Endodermal cell (in vitro differentiated cells): ENCODE results near the gene RBM26. TPM values are rescaled to one million over a fixed set of nuclear protein-coding genes. Genes with fewer than 3 reads are reported as not detected.

Source experiments
- DNase-seq: peaks from one replicate; pipeline ENCODE4 v3.0.0-alpha.2; 2017
- H3K27ac ChIP-seq: 2 replicates; pipeline ENCODE4 v1.5.1; 2013; ENCODE audit warnings: mild to moderate bottlenecking, low read depth, low read length, moderate library complexity
- H3K27me3 ChIP-seq: 2 replicates; pipeline ENCODE4 v1.6.1; 2013; ENCODE audit warnings: mild to moderate bottlenecking, low read length, moderate library complexity; ENCODE audit not compliant: insufficient read depth, control insufficient read depth, poor library complexity, severe bottlenecking
- H3K36me3 ChIP-seq: 2 replicates; pipeline ENCODE4 v1.7.0; 2013; ENCODE audit warnings: mild to moderate bottlenecking, low read length, moderate library complexity; ENCODE audit not compliant: control insufficient read depth, insufficient read depth
- H3K4me1 ChIP-seq: one replicate; pipeline ENCODE4 v1.7.0; 2013; ENCODE audit warnings: low read length; ENCODE audit not compliant: control insufficient read depth, insufficient read depth
- H3K4me3 ChIP-seq: 2 replicates; pipeline ENCODE4 v1.5.1; 2013; ENCODE audit warnings: mild to moderate bottlenecking, low read length, moderate library complexity
- H3K9ac ChIP-seq: 2 replicates; pipeline ENCODE4 v1.6.1; 2013; ENCODE audit warnings: mild to moderate bottlenecking, low read length, moderate library complexity; ENCODE audit not compliant: poor library complexity, severe bottlenecking; ENCODE audit errors: extremely low read depth
- H3K9me3 ChIP-seq: 2 replicates; pipeline ENCODE4 v1.6.1; 2013; ENCODE audit warnings: mild to moderate bottlenecking, low read length, moderate library complexity; ENCODE audit not compliant: control insufficient read depth
- H3K27ac Mint-ChIP-seq: 2 replicates; pipeline ENCODE4 v1.8.0; 2020; ENCODE audit warnings: mixed read lengths
- H3K27me3 Mint-ChIP-seq: 2 replicates; pipeline ENCODE4 v1.8.0; 2021; ENCODE audit warnings: mild to moderate bottlenecking, mixed read lengths; ENCODE audit not compliant: insufficient read depth
- H3K36me3 Mint-ChIP-seq: 2 replicates; pipeline ENCODE4 v1.8.0; 2020; ENCODE audit warnings: low read depth, mixed read lengths
- H3K4me1 Mint-ChIP-seq: 2 replicates; pipeline ENCODE4 v1.8.0; 2020; ENCODE audit warnings: mixed read lengths
- H3K4me3 Mint-ChIP-seq: 2 replicates; pipeline ENCODE4 v1.8.0; 2020; ENCODE audit warnings: mild to moderate bottlenecking, moderate library complexity, mixed read lengths
- H3K9me3 Mint-ChIP-seq: 2 replicates; pipeline ENCODE4 v1.8.0; 2020; ENCODE audit warnings: mild to moderate bottlenecking, mixed read lengths
- WGBS, 2 experiments: methylation state at CpG; one replicate each; pipeline versions ENCODE4 v1.1.5 to v1.1.7; 2013; ENCODE audit warnings: missing lambda C conversion rate in 2 of 2, mixed read lengths in 1 of 2; ENCODE audit not compliant: insufficient coverage in 1 of 2, insufficient read length in 1 of 2; 5-methylcytosine and 5-hydroxymethylcytosine counted together
- total RNA-seq, 2 donors: library from RNA; stranded (reverse); fragmentation: NEBNext Ultra II Directional in 1 of 2; extraction: Animal tissue kit (Norgen Biotek cat#: 25700) in 1 of 2; gene quantifications; 2 replicates in 1 of 2; 3 replicates in 1 of 2; pipeline ENCODE4 v1.2.1, GENCODE V29; 2021
- TF ChIP-seq, protein P1 (sequence below): fragments of 200-600 bp; sonication (generic); conservative IDR thresholded peaks from 2 replicates; pipeline ENCODE4 v1.5.0; 2021; ENCODE audit warnings: antibody characterized with exemption, mild to moderate bottlenecking

RBM26 gene
- total RNA-seq, 2 donors from 2014 or later = 65.0 to 81.7 TPM

GRCh38 chr13:79448413-79448812, 42.4 kb upstream of the RBM26 start:
- TF ChIP-seq, protein P1, sequence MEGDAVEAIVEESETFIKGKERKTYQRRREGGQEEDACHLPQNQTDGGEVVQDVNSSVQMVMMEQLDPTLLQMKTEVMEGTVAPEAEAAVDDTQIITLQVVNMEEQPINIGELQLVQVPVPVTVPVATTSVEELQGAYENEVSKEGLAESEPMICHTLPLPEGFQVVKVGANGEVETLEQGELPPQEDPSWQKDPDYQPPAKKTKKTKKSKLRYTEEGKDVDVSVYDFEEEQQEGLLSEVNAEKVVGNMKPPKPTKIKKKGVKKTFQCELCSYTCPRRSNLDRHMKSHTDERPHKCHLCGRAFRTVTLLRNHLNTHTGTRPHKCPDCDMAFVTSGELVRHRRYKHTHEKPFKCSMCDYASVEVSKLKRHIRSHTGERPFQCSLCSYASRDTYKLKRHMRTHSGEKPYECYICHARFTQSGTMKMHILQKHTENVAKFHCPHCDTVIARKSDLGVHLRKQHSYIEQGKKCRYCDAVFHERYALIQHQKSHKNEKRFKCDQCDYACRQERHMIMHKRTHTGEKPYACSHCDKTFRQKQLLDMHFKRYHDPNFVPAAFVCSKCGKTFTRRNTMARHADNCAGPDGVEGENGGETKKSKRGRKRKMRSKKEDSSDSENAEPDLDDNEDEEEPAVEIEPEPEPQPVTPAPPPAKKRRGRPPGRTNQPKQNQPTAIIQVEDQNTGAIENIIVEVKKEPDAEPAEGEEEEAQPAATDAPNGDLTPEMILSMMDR = no peak
- Mint-ChIP-seq H3K4me1 (peaks cover 18% of the 10 kb centered on the region), H3K4me3 (no peak overlapping the region), H3K36me3 (no peaks in the 10 kb centered on the region), H3K27ac (no peak overlapping the region), H3K9me3 (no peaks in the 10 kb centered on the region), H3K27me3 (peaks cover 66% of the 10 kb centered on the region)
- no peaks in the 10 kb centered on the region for H3K36me3 ChIP-seq
- H3K9me3 ChIP-seq = no peaks in the 10 kb centered on the region
- H3K27ac ChIP-seq = no peak overlapping the region
- H3K27me3 ChIP-seq = peaks cover 20% of the 10 kb centered on the region
- H3K4me3 ChIP-seq = no peak overlapping the region
- 86 to 97% methylated on average over 1 of the region's 1 CpG for WGBS, 2 experiments
- no peak overlapping the region for H3K9ac ChIP-seq
- no peaks in the 10 kb centered on the region for H3K4me1 ChIP-seq
- DNase-seq = no peak

- Histone ChIP-seq H3K27me3 (peaks cover 17% of the 10 kb centered on the region), H3K9me3 (no peaks in the 10 kb centered on the region), H3K4me3 (no peak overlapping the region), H3K36me3 (no peaks in the 10 kb centered on the region), H3K27ac (no peak overlapping the region), H3K9ac (no peak overlapping the region), H3K4me1 (no peaks in the 10 kb centered on the region)
- TF ChIP-seq, protein P1 = no peak
- H3K27ac Mint-ChIP-seq = no peak overlapping the region
- no peaks in the 10 kb centered on the region for H3K9me3 Mint-ChIP-seq
- H3K4me1 Mint-ChIP-seq = peaks cover 18% of the 10 kb centered on the region
- no CpG with 5 or more reads among the region's 2 CpGs for WGBS, 2 experiments
- H3K36me3 Mint-ChIP-seq = no peaks in the 10 kb centered on the region
- no peak overlapping the region for H3K4me3 Mint-ChIP-seq
- peaks cover 63% of the 10 kb centered on the region for H3K27me3 Mint-ChIP-seq
- DNase-seq = no peak
Observed at GRCh38 chr13:79447741-79448140, 41.7 kb upstream of the RBM26 start.

GRCh38 chr13:79447141-79447540, 41.1 kb upstream of the RBM26 start:
- no peaks in the 10 kb centered on the region for H3K4me1 ChIP-seq
- no peaks in the 10 kb centered on the region for H3K9me3 ChIP-seq
- Mint-ChIP-seq H3K9me3 (no peaks in the 10 kb centered on the region), H3K4me3 (no peak overlapping the region), H3K27ac (no peak overlapping the region), H3K36me3 (no peaks in the 10 kb centered on the region), H3K27me3 (peaks cover 59% of the 10 kb centered on the region), H3K4me1 (peaks cover 18% of the 10 kb centered on the region)
- H3K36me3 ChIP-seq = no peaks in the 10 kb centered on the region
- 75 to 94% methylated on average over 4 of the region's 4 CpGs for WGBS, 2 experiments
- no peak for DNase-seq
- H3K9ac ChIP-seq = no peak overlapping the region
- H3K27me3 ChIP-seq = peaks cover 11% of the 10 kb centered on the region
- H3K27ac ChIP-seq = no peak overlapping the region
- TF ChIP-seq, protein P1 = no peak
- no peak overlapping the region for H3K4me3 ChIP-seq
